HepG2 (cell line): ENCODE measurements around the gene VSTM4. TPM values are rescaled to one million over a fixed set of nuclear protein-coding genes. Genes with fewer than 3 reads are reported as not detected.

Source experiments
- ATAC-seq: fragments of 200-7000 bp; cut with Tn5 transposase; 3 replicates; pipeline ENCODE4 v1.9.1; 2020; ENCODE audit warnings: mild to moderate bottlenecking, moderate library complexity
- BruUV-seq: library from RNA; stranded (reverse); fragments of 400-500 nt; replicated peaks from 2 replicates; lab custom pipeline; 2021; lab: Mats Ljungman, UMichigan
- CTCF ChIA-PET: fragments of 300-600 bp; formaldehyde crosslinking; extraction: SDS; loops from one replicate; lab custom pipeline; 2021; ENCODE audit warnings: low total read pairs, inconsistent platforms, low intra/inter-chr PET ratio; lab: Yijun Ruan, JAX
- POLR2A ChIA-PET: fragments of 350-600 bp; sonication (Branson Sonifier 250); formaldehyde crosslinking; loops from one replicate; lab custom pipeline; 2020; ENCODE audit warnings: antibody characterized with exemption, inconsistent platforms; lab: Yijun Ruan, JAX
- DNase-seq: peaks from one replicate; pipeline ENCODE4 v3.0.0-alpha.2; 2015; ENCODE audit warnings: low spot score
- FAIRE-seq: peaks from 3 replicates; lab custom pipeline; 2011; peaks lifted over from hg19 to GRCh38; lab: Jason Lieb, UNC
- H2AFZ ChIP-seq: one replicate; pipeline ENCODE4 v1.6.1; 2011; ENCODE audit warnings: low read length, inconsistent platforms
- H3K27ac ChIP-seq: fragments of 300-600 bp; 3 replicates; pipeline ENCODE4 v1.8.0; 2011; ENCODE audit warnings: mixed run types, mild to moderate bottlenecking, mixed read lengths, low read length, inconsistent platforms; ENCODE audit not compliant: insufficient read depth; ENCODE audit errors: extremely low read length
- H3K27me3 ChIP-seq, 2 experiments: fragments of 200-600 bp in 1 of 2; 2 replicates in 1 of 2; 3 replicates in 1 of 2; pipeline versions ENCODE4 v1.6.0 to v1.8.0; 2011; ENCODE audit warnings: low read length in 2 of 2, mild to moderate bottlenecking in 2 of 2, moderate library complexity in 2 of 2, inconsistent platforms in 1 of 2; ENCODE audit not compliant: insufficient read depth in 2 of 2, control insufficient read depth in 1 of 2
- H3K36me3 ChIP-seq, 2 experiments: fragments of 200-600 bp in 1 of 2; replicated peaks in 1 of 2; 2 replicates in 1 of 2; 3 replicates in 1 of 2; pipeline versions ENCODE4 v1.5.1 to v1.8.0; 2011; ENCODE audit warnings: low read length in 2 of 2, inconsistent platforms in 1 of 2; ENCODE audit not compliant: insufficient read depth in 2 of 2, control insufficient read depth in 1 of 2
- H3K4me1 ChIP-seq: 2 replicates; pipeline ENCODE4 v1.5.1; 2012; ENCODE audit warnings: low read length, inconsistent platforms; ENCODE audit not compliant: insufficient read depth
- H3K4me2 ChIP-seq: 2 replicates; pipeline ENCODE4 v1.6.0; 2011; ENCODE audit warnings: low read depth, low read length, inconsistent platforms
- H3K4me3 ChIP-seq, 3 experiments: fragments of 200-600 bp in 1 of 3; sonication (generic), shearing (Covaris generic) in 1 of 3; replicated peaks in 1 of 3; 2 replicates each; pipeline ENCODE4 v1.5.1; 2011 to 2016; ENCODE audit warnings: low read length in 3 of 3, inconsistent platforms in 2 of 3, low read depth in 2 of 3, mild to moderate bottlenecking in 2 of 3, control low read depth in 1 of 3, mixed read lengths in 1 of 3; ENCODE audit not compliant: insufficient read depth in 1 of 3
- H3K79me2 ChIP-seq: one replicate; pipeline ENCODE4 v1.6.1; 2011; ENCODE audit warnings: low read length, inconsistent platforms; ENCODE audit not compliant: insufficient read depth
- H3K9ac ChIP-seq: 2 replicates; pipeline ENCODE4 v1.6.0; 2011; ENCODE audit warnings: mild to moderate bottlenecking, low read depth, low read length, inconsistent platforms; ENCODE audit not compliant: insufficient read depth
- H3K9me3 ChIP-seq: 2 replicates; pipeline ENCODE4 v1.5.1; 2012; ENCODE audit warnings: mild to moderate bottlenecking, low read length
- H4K20me1 ChIP-seq: 2 replicates; pipeline ENCODE4 v1.6.0; 2011; ENCODE audit warnings: inconsistent platforms, mild to moderate bottlenecking, low read length, moderate library complexity; ENCODE audit not compliant: insufficient read depth
- CCAR2 ChIP-seq: fragments of 200-400 bp; formaldehyde crosslinking; optimal IDR thresholded peaks from 2 replicates; pipeline ENCODE3; 2018; ENCODE audit warnings: low read depth, mild to moderate bottlenecking, low read length, moderate library complexity
- FOXP1 ChIP-seq, 2 experiments: fragments of 450-650 bp in 1 of 2; IDR thresholded peaks; 2 replicates each; pipeline ENCODE4 v1.6.1; 2017 to 2018; ENCODE audit warnings: antibody characterized with exemption in 1 of 2
- FUBP1 ChIP-seq: sonication (generic); formaldehyde crosslinking; IDR thresholded peaks from 2 replicates; pipeline ENCODE4 v1.5.1; 2020; ENCODE audit warnings: missing genetic modification reagents, mild to moderate bottlenecking, borderline replicate concordance
- GLMP ChIP-seq: sonication (generic); formaldehyde crosslinking; IDR thresholded peaks from 2 replicates; pipeline ENCODE4 v1.9.0; 2021; ENCODE audit warnings: missing genetic modification reagents, mild to moderate bottlenecking, borderline replicate concordance
- HDAC6 ChIP-seq: fragments of 200-600 bp; sonication (generic); IDR thresholded peaks from 2 replicates; pipeline ENCODE4 v1.7.0; 2017; ENCODE audit warnings: mild to moderate bottlenecking, antibody characterized with exemption, low read length, low read depth
- HHEX ChIP-seq: IDR thresholded peaks from 2 replicates; pipeline ENCODE4 v1.6.1; 2016; ENCODE audit warnings: control low read depth
- MLX ChIP-seq: IDR thresholded peaks from 2 replicates; pipeline ENCODE4 v1.6.1; 2016
- NFRKB ChIP-seq: fragments of 450-650 bp; IDR thresholded peaks from 2 replicates; pipeline ENCODE4 v1.6.1; 2017
- SRSF1 ChIP-seq: fragments of 200-400 bp; formaldehyde crosslinking; optimal IDR thresholded peaks from 2 replicates; pipeline ENCODE3; 2017; ENCODE audit warnings: mild to moderate bottlenecking, low read depth, low read length, moderate library complexity
- STAT6 ChIP-seq: sonication (generic); formaldehyde crosslinking; IDR thresholded peaks from 2 replicates; pipeline ENCODE4 v1.4.0; 2020; ENCODE audit warnings: missing genetic modification reagents, mild to moderate bottlenecking, borderline replicate concordance
- ZBTB20 ChIP-seq: sonication (generic); formaldehyde crosslinking; IDR thresholded peaks from 2 replicates; pipeline ENCODE4 v1.8.1; 2023; ENCODE audit warnings: missing genetic modification reagents, low read depth, mild to moderate bottlenecking, borderline replicate concordance
- ZIK1 ChIP-seq: sonication (generic); formaldehyde crosslinking; IDR thresholded peaks from 2 replicates; pipeline ENCODE4 v1.5.0; 2020; ENCODE audit warnings: mild to moderate bottlenecking, low read depth, missing genetic modification reagents, borderline replicate concordance
- ZMYM4 ChIP-seq: sonication (generic); formaldehyde crosslinking; IDR thresholded peaks from 2 replicates; pipeline ENCODE4 v1.8.1; 2023; ENCODE audit warnings: mild to moderate bottlenecking, missing genetic modification reagents
- ZNF367 ChIP-seq: sonication (generic); formaldehyde crosslinking; IDR thresholded peaks from 2 replicates; pipeline ENCODE4 v1.4.0; 2020; ENCODE audit warnings: missing genetic modification reagents, borderline replicate concordance
- ZNF660 ChIP-seq: sonication (generic); formaldehyde crosslinking; IDR thresholded peaks from 2 replicates; pipeline ENCODE4 v1.5.1; 2020; ENCODE audit warnings: mild to moderate bottlenecking, low read depth, missing genetic modification reagents, borderline replicate concordance
- ZSCAN12 ChIP-seq: sonication (generic); formaldehyde crosslinking; IDR thresholded peaks from 2 replicates; pipeline ENCODE4 v1.9.0; 2021; ENCODE audit warnings: mild to moderate bottlenecking, missing genetic modification reagents
- ZSCAN31 ChIP-seq: sonication (generic); formaldehyde crosslinking; IDR thresholded peaks from 2 replicates; pipeline ENCODE4 v1.5.0; 2020; ENCODE audit warnings: low read depth, mild to moderate bottlenecking, missing genetic modification reagents
- WGBS: methylation state at CpG from one replicate; pipeline ENCODE4 v1.1.6; 2017; ENCODE audit warnings: low lambda C conversion rate; 5-methylcytosine and 5-hydroxymethylcytosine counted together
- in situ Hi-C: cut with HindIII; loops from 2 replicates; pipeline ENCODE4 v1.10.0; 2017; ENCODE audit warnings: low pct_unique_long_range_greater_than_20kb; ENCODE audit not compliant: extremely low pct_ligation_motif_present
- intact Hi-C: fragments of 100-400 bp; cut with micrococcal nuclease; formaldehyde crosslinking; loops from one replicate; pipeline ENCODE4 v1.10.0; 2022; ENCODE audit not compliant: unreplicated experiment
- polyA plus RNA-seq, 8 experiments: library from polyadenylated mRNA; depleted of rRNA in 3 of 8; stranded (reverse) in 7 of 8; unstranded in 1 of 8; fragments of >200 nt; fragmentation: Illumina TruSeq in 4 of 8; extraction: Trizol in 4 of 8; gene quantifications; 2 replicates each; pipeline versions ENCODE4 v1.2.1 to v1.2.3, GENCODE V29; 2011 to 2016; ENCODE audit warnings: low read depth in 4 of 8, missing spikeins in 1 of 8, mixed read lengths in 1 of 8; ENCODE audit not compliant: insufficient read depth in 1 of 8
- total RNA-seq, 5 experiments: library from RNA; depleted of rRNA; stranded (reverse); fragments of >200 nt; fragmentation: Illumina TruSeq; extraction: Trizol; gene quantifications; 2 replicates each; pipeline ENCODE4 v1.2.3, GENCODE V29; 2016; ENCODE audit warnings: low read depth in 1 of 5

VSTM4 gene
- total and polyA plus RNA-seq, 2 of the 13 experiments (the other 11 are each of a cell fraction or from before 2014, with no cell fraction given): not detected

DNA sequence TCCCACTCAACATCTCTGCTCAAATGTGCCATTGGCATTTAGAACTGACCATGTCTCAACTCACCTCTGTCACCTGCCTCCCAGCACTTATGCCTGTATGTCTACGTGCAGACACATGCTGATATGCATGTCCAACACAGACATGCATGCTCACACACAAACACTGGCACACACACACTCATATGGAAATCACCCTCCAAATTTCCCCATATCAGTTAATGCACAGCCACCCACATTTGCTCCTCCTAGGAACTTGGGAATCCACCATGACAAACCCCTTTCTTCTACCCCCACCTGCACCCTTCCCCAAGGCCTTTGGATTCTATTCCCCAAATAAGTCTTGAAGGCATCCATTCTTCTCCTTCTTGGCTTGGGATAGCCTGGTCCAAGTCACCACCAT lies 14.1 kb upstream of the VSTM4 start:
- Histone ChIP-seq H3K79me2 (no peaks in the 10 kb centered on the region), H2AFZ (no peak overlapping the region), H3K4me2 (no peak overlapping the region), H3K27me3 (no peaks in the 10 kb centered on the region; a peak in 2 of 5 replicates), H4K20me1 (no peaks in the 10 kb centered on the region), H3K9me3 (no peaks in the 10 kb centered on the region), H3K27ac (no peak overlapping the region), H3K4me3 (no peak overlapping the region), H3K36me3 (no peaks in the 10 kb centered on the region), H3K4me1 (no peaks in the 10 kb centered on the region), H3K9ac (no peak overlapping the region)
- FAIRE-seq (no peak), DNase-seq (no peak), ATAC-seq (no peak)
- ChIA-PET CTCF (no interaction called here), POLR2A (no interaction called here)
- no TSS peak for BruUV-seq
- in situ Hi-C loops (no loop called here), intact Hi-C loops (no loop called here)
- WGBS: 6% methylated on average over 1 of the region's 1 CpG
- TF ChIP-seq ZNF660 (no peak), NFRKB (no peak), HHEX (CRISPR knock-in tag) (no peak), ZIK1 (CRISPR knock-in tag) (no peak), ZNF367 (CRISPR knock-in tag) (no peak), MLX (CRISPR knock-in tag) (no peak), ZSCAN12 (CRISPR knock-in tag) (no peak), FOXP1 (IDR thresholded peaks at IDR 0.05) (no peak), FOXP1 (CRISPR knock-in tag; IDR thresholded peaks at IDR 0.05) (no peak), CCAR2 (no peak), SRSF1 (no peak), ZBTB20 (no peak), ZSCAN31 (CRISPR knock-in tag) (no peak), FUBP1 (CRISPR knock-in tag) (no peak), GLMP (CRISPR knock-in tag) (no peak), STAT6 (no peak), ZMYM4 (CRISPR knock-in tag) (no peak), HDAC6 (no peak)
